Upper lobe of left lung (tissue), 4 donors: ENCODE results near the gene SP1.

Experiments used
- POLR2A ChIP-seq, 4 donors: fragments of 450-650 bp; IDR thresholded peaks; one replicate each; pipeline ENCODE4 v1.5.1; 2016 to 2017; ENCODE audit warnings: antibody characterized with exemption in 4 of 4, mild to moderate bottlenecking in 2 of 4
- POLR2AphosphoS5 ChIP-seq, 2 donors: sonication (generic); formaldehyde crosslinking; IDR thresholded peaks; one replicate each; pipeline ENCODE4 v1.5.1; 2017; ENCODE audit warnings: antibody characterized with exemption in 2 of 2
- TF ChIP-seq, protein P1 (sequence below), 6 experiments: fragments of 450-650 bp in 4 of 6; fragments of 200-600 bp in 2 of 6; sonication (generic) in 2 of 6; IDR thresholded peaks; one replicate each; pipeline ENCODE4 v1.5.1; 2016 to 2019; ENCODE audit warnings: antibody characterized with exemption in 6 of 6

DNA sequence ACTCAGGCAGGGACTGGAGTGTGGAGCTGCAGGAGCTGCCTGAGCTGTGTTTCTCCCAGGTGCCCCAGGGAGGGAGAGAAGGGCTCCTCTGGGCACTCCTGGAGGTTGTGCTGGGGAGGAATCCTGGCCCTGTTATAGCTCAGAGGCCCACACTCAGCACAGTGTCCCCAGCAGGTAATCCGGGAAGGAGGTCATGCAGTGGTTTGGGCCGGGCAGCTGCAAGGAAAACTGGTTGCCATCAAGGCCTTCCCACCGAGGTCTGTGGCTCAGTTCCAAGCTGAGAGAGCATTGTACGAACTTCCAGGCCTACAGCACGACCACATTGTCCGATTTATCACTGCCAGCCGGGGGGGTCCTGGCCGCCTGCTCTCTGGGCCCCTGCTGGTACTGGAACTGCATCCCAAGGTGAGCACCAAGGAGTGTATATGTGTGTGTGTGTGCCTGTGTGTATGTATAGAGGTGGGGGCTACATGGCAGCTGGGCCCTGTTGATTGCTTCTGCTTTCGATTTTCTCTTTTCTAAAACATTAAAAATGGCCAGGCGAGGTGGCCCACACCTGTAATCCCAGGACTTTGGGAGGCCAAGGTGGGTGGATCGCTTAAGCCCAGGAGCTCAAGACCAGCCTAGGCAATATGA lies 45.7 kb downstream of the SP1 start:
- no peak for TF ChIP-seq POLR2A (IDR thresholded peaks at IDR 0.05)
- no peak for TF ChIP-seq POLR2AphosphoS5 (IDR thresholded peaks at IDR 0.05)
- TF ChIP-seq, protein P1, sequence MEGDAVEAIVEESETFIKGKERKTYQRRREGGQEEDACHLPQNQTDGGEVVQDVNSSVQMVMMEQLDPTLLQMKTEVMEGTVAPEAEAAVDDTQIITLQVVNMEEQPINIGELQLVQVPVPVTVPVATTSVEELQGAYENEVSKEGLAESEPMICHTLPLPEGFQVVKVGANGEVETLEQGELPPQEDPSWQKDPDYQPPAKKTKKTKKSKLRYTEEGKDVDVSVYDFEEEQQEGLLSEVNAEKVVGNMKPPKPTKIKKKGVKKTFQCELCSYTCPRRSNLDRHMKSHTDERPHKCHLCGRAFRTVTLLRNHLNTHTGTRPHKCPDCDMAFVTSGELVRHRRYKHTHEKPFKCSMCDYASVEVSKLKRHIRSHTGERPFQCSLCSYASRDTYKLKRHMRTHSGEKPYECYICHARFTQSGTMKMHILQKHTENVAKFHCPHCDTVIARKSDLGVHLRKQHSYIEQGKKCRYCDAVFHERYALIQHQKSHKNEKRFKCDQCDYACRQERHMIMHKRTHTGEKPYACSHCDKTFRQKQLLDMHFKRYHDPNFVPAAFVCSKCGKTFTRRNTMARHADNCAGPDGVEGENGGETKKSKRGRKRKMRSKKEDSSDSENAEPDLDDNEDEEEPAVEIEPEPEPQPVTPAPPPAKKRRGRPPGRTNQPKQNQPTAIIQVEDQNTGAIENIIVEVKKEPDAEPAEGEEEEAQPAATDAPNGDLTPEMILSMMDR (IDR thresholded peaks at IDR 0.05), result no peak
